Thyroid gland (tissue), 4 donors: ENCODE measurements around the gene ZNF264.

Experiments
- POLR2A ChIP-seq, 2 donors: fragments of 450-650 bp; IDR thresholded peaks; one replicate each; pipeline ENCODE4 v1.6.1; 2017; ENCODE audit warnings: antibody characterized with exemption in 2 of 2, mild to moderate bottlenecking in 2 of 2, moderate library complexity in 1 of 2
- TF ChIP-seq, protein P1 (sequence below), 6 experiments: fragments of 200-600 bp in 3 of 6; fragments of 450-650 bp in 3 of 6; sonication (generic) in 3 of 6; IDR thresholded peaks; one replicate each; pipeline ENCODE4 v1.5.1; 2016 to 2019; ENCODE audit warnings: antibody characterized with exemption in 6 of 6, mild to moderate bottlenecking in 2 of 6, inconsistent platforms in 1 of 6, moderate library complexity in 1 of 6

DNA sequence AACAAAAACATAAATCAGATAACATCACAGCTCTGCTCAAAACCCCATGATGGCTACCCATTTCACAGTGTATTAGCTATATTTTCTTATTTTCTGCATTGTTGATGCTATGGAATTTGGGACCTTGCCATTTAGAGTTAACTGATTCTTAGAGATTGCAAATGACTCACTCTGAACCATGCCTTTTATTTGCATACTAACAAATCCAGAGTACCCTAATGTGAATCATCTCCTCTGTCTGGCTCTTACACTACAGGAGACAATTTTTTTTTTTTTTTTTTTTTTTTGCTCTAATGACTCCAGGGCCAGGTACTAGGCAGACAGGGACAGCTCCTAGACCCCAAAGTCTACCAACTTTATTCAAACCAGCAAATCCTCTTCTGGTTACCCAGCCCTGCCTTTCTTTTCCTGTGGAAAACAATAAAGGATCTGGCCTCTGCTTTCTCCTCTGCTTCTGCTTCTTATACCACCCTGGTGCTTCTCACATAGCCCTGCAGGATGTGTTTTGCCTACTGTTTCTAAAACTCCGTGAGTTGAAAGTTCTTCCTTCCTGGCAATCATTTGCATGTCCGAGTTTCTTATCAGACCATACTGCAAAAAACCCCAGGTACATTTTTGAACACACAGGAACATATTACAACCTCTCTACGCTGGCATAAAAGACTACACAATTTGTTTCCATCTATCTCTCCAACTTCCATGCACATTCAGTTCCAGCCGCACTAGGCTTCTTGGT, 78.4 kb downstream of the ZNF264 start:
- TF ChIP-seq POLR2A (IDR thresholded peaks at IDR 0.05) = no peak
- TF ChIP-seq, protein P1, sequence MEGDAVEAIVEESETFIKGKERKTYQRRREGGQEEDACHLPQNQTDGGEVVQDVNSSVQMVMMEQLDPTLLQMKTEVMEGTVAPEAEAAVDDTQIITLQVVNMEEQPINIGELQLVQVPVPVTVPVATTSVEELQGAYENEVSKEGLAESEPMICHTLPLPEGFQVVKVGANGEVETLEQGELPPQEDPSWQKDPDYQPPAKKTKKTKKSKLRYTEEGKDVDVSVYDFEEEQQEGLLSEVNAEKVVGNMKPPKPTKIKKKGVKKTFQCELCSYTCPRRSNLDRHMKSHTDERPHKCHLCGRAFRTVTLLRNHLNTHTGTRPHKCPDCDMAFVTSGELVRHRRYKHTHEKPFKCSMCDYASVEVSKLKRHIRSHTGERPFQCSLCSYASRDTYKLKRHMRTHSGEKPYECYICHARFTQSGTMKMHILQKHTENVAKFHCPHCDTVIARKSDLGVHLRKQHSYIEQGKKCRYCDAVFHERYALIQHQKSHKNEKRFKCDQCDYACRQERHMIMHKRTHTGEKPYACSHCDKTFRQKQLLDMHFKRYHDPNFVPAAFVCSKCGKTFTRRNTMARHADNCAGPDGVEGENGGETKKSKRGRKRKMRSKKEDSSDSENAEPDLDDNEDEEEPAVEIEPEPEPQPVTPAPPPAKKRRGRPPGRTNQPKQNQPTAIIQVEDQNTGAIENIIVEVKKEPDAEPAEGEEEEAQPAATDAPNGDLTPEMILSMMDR (IDR thresholded peaks at IDR 0.05) = no peak
